H9 (cell line): ENCODE results near the gene TOP1. TPM values are rescaled to one million over a fixed set of nuclear protein-coding genes. Genes with fewer than 3 reads are reported as not detected.

Experiments used
- DNase-seq: peaks from one replicate; pipeline ENCODE4 v3.0.0-alpha.2; 2017
- H2AFZ ChIP-seq: one replicate; pipeline ENCODE4 v1.6.1; 2013; ENCODE audit warnings: mild to moderate bottlenecking, low read length, control low read depth, moderate library complexity
- H2AK5ac ChIP-seq: 2 replicates; pipeline ENCODE4 v1.6.1; 2013; ENCODE audit warnings: low read length, control low read depth, mixed read lengths; ENCODE audit not compliant: insufficient read length
- H2BK120ac ChIP-seq: one replicate; pipeline ENCODE4 v1.6.1; 2013; ENCODE audit warnings: low read depth, mild to moderate bottlenecking, low read length, control low read depth, inconsistent platforms; ENCODE audit not compliant: poor library complexity, severe bottlenecking
- H2BK12ac ChIP-seq: 2 replicates; pipeline ENCODE4 v1.6.1; 2013; ENCODE audit warnings: low read length, control low read depth, mixed read lengths, low read depth; ENCODE audit not compliant: insufficient read length
- H2BK15ac ChIP-seq: 2 replicates; pipeline ENCODE4 v1.6.1; 2013; ENCODE audit warnings: low read depth, low read length, control low read depth
- H2BK20ac ChIP-seq: one replicate; pipeline ENCODE4 v1.6.1; 2013; ENCODE audit warnings: low read depth, mild to moderate bottlenecking, low read length, control low read depth, inconsistent platforms; ENCODE audit not compliant: poor library complexity, severe bottlenecking
- H2BK5ac ChIP-seq: 2 replicates; pipeline ENCODE4 v1.6.1; 2013; ENCODE audit warnings: low read length, control low read depth, mixed read lengths; ENCODE audit not compliant: insufficient read length
- H3K14ac ChIP-seq: 2 replicates; pipeline ENCODE4 v1.6.1; 2013; ENCODE audit warnings: low read length, control low read depth; ENCODE audit not compliant: insufficient read depth
- H3K18ac ChIP-seq: 2 replicates; pipeline ENCODE4 v1.6.1; 2013; ENCODE audit warnings: low read depth, mild to moderate bottlenecking, mixed read lengths, low read length, control low read depth; ENCODE audit not compliant: insufficient read length
- H3K23ac ChIP-seq: 2 replicates; pipeline ENCODE4 v1.6.1; 2013; ENCODE audit warnings: low read length, control low read depth, mixed read lengths, low read depth; ENCODE audit not compliant: insufficient read length
- H3K23me2 ChIP-seq: 2 replicates; pipeline ENCODE4 v1.6.1; 2013; ENCODE audit warnings: low read depth, mild to moderate bottlenecking, mixed read lengths, low read length, control low read depth; ENCODE audit not compliant: insufficient read length, poor library complexity, severe bottlenecking
- H3K27ac ChIP-seq: 2 replicates; pipeline ENCODE4 v1.5.1; 2013; ENCODE audit warnings: low read length, control low read depth, mixed read lengths, low read depth; ENCODE audit not compliant: insufficient read length
- H3K27me3 ChIP-seq: 2 replicates; pipeline ENCODE4 v1.6.1; 2013; ENCODE audit warnings: low read length, control low read depth, inconsistent platforms; ENCODE audit not compliant: insufficient read depth
- H3K4ac ChIP-seq: 2 replicates; pipeline ENCODE4 v1.6.1; 2013; ENCODE audit warnings: low read depth, mild to moderate bottlenecking, control low read depth, inconsistent platforms, low read length, moderate library complexity
- H3K4me1 ChIP-seq: 2 replicates; pipeline ENCODE4 v1.6.1; 2013; ENCODE audit warnings: low read length, control low read depth, inconsistent platforms; ENCODE audit not compliant: insufficient read depth
- H3K4me2 ChIP-seq: 2 replicates; pipeline ENCODE4 v1.6.1; 2013; ENCODE audit warnings: low read length, control low read depth, mixed read lengths; ENCODE audit not compliant: insufficient read length, insufficient read depth
- H3K56ac ChIP-seq: 2 replicates; pipeline ENCODE4 v1.6.1; 2013; ENCODE audit warnings: low read depth, mild to moderate bottlenecking, mixed read lengths, low read length, control low read depth; ENCODE audit not compliant: insufficient read length
- H3K79me1 ChIP-seq: 2 replicates; pipeline ENCODE4 v1.6.1; 2013; ENCODE audit warnings: low read depth, mild to moderate bottlenecking, moderate library complexity, low read length, control low read depth, inconsistent platforms; ENCODE audit not compliant: insufficient read depth, poor library complexity, severe bottlenecking
- H3K79me2 ChIP-seq: 2 replicates; pipeline ENCODE4 v1.6.1; 2013; ENCODE audit warnings: low read length, control low read depth, inconsistent platforms; ENCODE audit not compliant: insufficient read depth
- H3K9ac ChIP-seq: 2 replicates; pipeline ENCODE4 v1.6.1; 2013; ENCODE audit warnings: low read length, control low read depth, mixed read lengths; ENCODE audit not compliant: insufficient read length; ENCODE audit errors: extremely low read depth
- H3K9me3 ChIP-seq: one replicate; pipeline ENCODE4 v1.6.1; 2013; ENCODE audit warnings: low read depth, low read length, inconsistent platforms; ENCODE audit not compliant: control insufficient read depth
- H3T11ph ChIP-seq: one replicate; pipeline ENCODE4 v1.6.1; 2013; ENCODE audit warnings: mild to moderate bottlenecking, low read length, control low read depth, inconsistent platforms
- H4K20me1 ChIP-seq: one replicate; pipeline ENCODE4 v1.6.1; 2013; ENCODE audit not compliant: control insufficient read depth, insufficient read length, insufficient read depth
- H4K5ac ChIP-seq: 2 replicates; pipeline ENCODE4 v1.6.1; 2013; ENCODE audit warnings: low read depth, mild to moderate bottlenecking, mixed read lengths, low read length, control low read depth; ENCODE audit not compliant: insufficient read length
- H4K8ac ChIP-seq: replicated peaks from 2 replicates; pipeline ENCODE4 v1.6.1; 2013; ENCODE audit warnings: low read length, control low read depth, mixed read lengths, low read depth; ENCODE audit not compliant: insufficient read length
- H4K91ac ChIP-seq: 2 replicates; pipeline ENCODE4 v1.6.1; 2013; ENCODE audit warnings: low read depth, mild to moderate bottlenecking, moderate library complexity, mixed read lengths, low read length, control low read depth; ENCODE audit not compliant: insufficient read length
- H3K27ac Mint-ChIP-seq, 3 experiments: 2 replicates in 2 of 3; 3 replicates in 1 of 3; pipeline ENCODE4 v1.8.0; 2020 to 2021; ENCODE audit warnings: mixed read lengths in 3 of 3, mild to moderate bottlenecking in 1 of 3, moderate library complexity in 1 of 3
- H3K27me3 Mint-ChIP-seq: 2 replicates; pipeline ENCODE4 v1.8.0; 2021; ENCODE audit warnings: low read depth, mild to moderate bottlenecking, moderate library complexity, mixed read lengths
- H3K36me3 Mint-ChIP-seq, 3 experiments: 2 replicates in 2 of 3; 3 replicates in 1 of 3; pipeline ENCODE4 v1.8.0; 2020 to 2021; ENCODE audit warnings: low read depth in 3 of 3, mixed read lengths in 3 of 3; ENCODE audit not compliant: insufficient read depth in 1 of 3
- H3K4me1 Mint-ChIP-seq, 2 experiments: 2 replicates each; pipeline ENCODE4 v1.8.0; 2020; ENCODE audit warnings: mixed read lengths in 2 of 2
- H3K4me3 Mint-ChIP-seq, 2 experiments: 2 replicates in 1 of 2; 3 replicates in 1 of 2; pipeline ENCODE4 v1.8.0; 2020 to 2021; ENCODE audit warnings: mild to moderate bottlenecking in 2 of 2, mixed read lengths in 2 of 2, moderate library complexity in 1 of 2
- H3K9me3 Mint-ChIP-seq, 2 experiments: 2 replicates in 1 of 2; 3 replicates in 1 of 2; pipeline ENCODE4 v1.8.0; 2020; ENCODE audit warnings: mild to moderate bottlenecking in 2 of 2, mixed read lengths in 2 of 2, moderate library complexity in 1 of 2
- WGBS: extraction: QIAGEN DNeasy Blood & Tissue Kit; methylation state at CpG from one replicate; pipeline ENCODE4 v1.1.7; 2013; ENCODE audit warnings: missing lambda C conversion rate, low lambda C conversion rate, mixed read lengths; ENCODE audit not compliant: insufficient read length; ENCODE audit errors: extremely low coverage; 5-methylcytosine and 5-hydroxymethylcytosine counted together
- total RNA-seq: library from RNA; stranded (reverse); gene quantifications from 2 replicates; pipeline ENCODE4 v1.2.1, GENCODE V29; 2021
- TF ChIP-seq, protein P1 (sequence below): fragments of 200-600 bp; sonication (generic); conservative IDR thresholded peaks from 3 replicates; pipeline ENCODE4 v1.8.0; 2021; ENCODE audit warnings: antibody characterized with exemption, mild to moderate bottlenecking

The TOP1 gene
- total RNA-seq, 1 experiment from 2014 or later: 96.4 TPM

DNA sequence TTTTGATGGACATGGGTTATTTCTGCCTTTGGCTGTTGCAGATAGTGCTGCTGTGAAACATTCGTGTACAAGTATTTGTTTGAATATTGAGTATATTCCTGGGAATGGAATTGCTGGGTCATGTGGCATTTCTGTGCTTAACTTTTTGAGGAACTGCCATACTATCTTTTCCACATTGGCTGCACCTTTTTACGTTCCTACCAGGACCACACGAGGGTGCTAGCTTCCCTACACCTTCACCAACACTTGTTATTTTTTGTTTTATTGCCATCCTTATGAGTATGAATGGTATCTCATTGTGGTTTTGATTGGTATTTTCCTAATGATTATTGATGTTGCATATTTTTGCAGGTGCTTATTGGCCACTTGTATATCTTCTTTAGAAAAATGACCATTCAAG is 60.9 kb downstream of the TOP1 start:
- H3K14ac ChIP-seq: no peak overlapping the region
- H3K4me2 ChIP-seq: no peak overlapping the region
- H2BK20ac ChIP-seq: no peak overlapping the region
- no peak overlapping the region for H3K27ac ChIP-seq
- H3K23ac ChIP-seq: no peak overlapping the region
- no peak overlapping the region for H3K9ac ChIP-seq
- Mint-ChIP-seq H3K36me3 (peaks cover 31 to 73% (median 50%) of the 10 kb centered on the region in 3 experiments; a peak in 6 of 7 replicates), H3K27me3 (no peaks in the 10 kb centered on the region), H3K9me3 (no peaks in the 10 kb centered on the region), H3K27ac (no peak overlapping the region), H3K4me1 (peaks cover 0 to 7% of the 10 kb centered on the region in 2 experiments; a peak in 1 of 4 replicates), H3K4me3 (no peak overlapping the region)
- no peak overlapping the region for H2BK15ac ChIP-seq
- H3K79me1 ChIP-seq: no peaks in the 10 kb centered on the region
- H2AK5ac ChIP-seq: no peak overlapping the region
- H3K27me3 ChIP-seq: no peaks in the 10 kb centered on the region
- H3K4ac ChIP-seq: no peak overlapping the region
- no CpG with 5 or more reads among the region's 3 CpGs for WGBS
- no peak overlapping the region for H4K91ac ChIP-seq
- no peak overlapping the region for H3K56ac ChIP-seq
- no peak for DNase-seq
- H2BK5ac ChIP-seq: no peak overlapping the region
- no peak overlapping the region for H2BK120ac ChIP-seq
- no peak overlapping the region for H4K5ac ChIP-seq
- H3T11ph ChIP-seq: no peak overlapping the region
- H3K4me1 ChIP-seq: no peaks in the 10 kb centered on the region
- H3K18ac ChIP-seq: no peak overlapping the region
- H2BK12ac ChIP-seq: no peak overlapping the region
- H3K23me2 ChIP-seq: no peaks in the 10 kb centered on the region
- no peak overlapping the region for H4K8ac ChIP-seq
- TF ChIP-seq, protein P1, sequence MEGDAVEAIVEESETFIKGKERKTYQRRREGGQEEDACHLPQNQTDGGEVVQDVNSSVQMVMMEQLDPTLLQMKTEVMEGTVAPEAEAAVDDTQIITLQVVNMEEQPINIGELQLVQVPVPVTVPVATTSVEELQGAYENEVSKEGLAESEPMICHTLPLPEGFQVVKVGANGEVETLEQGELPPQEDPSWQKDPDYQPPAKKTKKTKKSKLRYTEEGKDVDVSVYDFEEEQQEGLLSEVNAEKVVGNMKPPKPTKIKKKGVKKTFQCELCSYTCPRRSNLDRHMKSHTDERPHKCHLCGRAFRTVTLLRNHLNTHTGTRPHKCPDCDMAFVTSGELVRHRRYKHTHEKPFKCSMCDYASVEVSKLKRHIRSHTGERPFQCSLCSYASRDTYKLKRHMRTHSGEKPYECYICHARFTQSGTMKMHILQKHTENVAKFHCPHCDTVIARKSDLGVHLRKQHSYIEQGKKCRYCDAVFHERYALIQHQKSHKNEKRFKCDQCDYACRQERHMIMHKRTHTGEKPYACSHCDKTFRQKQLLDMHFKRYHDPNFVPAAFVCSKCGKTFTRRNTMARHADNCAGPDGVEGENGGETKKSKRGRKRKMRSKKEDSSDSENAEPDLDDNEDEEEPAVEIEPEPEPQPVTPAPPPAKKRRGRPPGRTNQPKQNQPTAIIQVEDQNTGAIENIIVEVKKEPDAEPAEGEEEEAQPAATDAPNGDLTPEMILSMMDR: peak; percentile 45
- H3K9me3 ChIP-seq: no peaks in the 10 kb centered on the region
- peaks cover 3% of the 10 kb centered on the region for H4K20me1 ChIP-seq
- no peaks in the 10 kb centered on the region for H3K79me2 ChIP-seq
- H2AFZ ChIP-seq: no peak overlapping the region
